CD4-positive, CD25-positive, alpha-beta regulatory T cell (primary cell): ENCODE data around the gene DSCAM. TPM values are rescaled to one million over a fixed set of nuclear protein-coding genes. Genes with fewer than 3 reads are reported as not detected.

ENCODE experiments used
- ATAC-seq, 2 donors: fragments of 150-1000 bp; cut with Tn5 transposase; one replicate each; pipeline ENCODE4 v1.10.0; 2021; ENCODE audit warnings: low read depth in 2 of 2, moderate number of reproducible peaks in 2 of 2, moderate library complexity in 1 of 2
- DNase-seq, 3 donors: peaks; one replicate each; pipeline versions ENCODE4 v3.0.0 to v3.0.0-alpha.2; 2012 to 2022; ENCODE audit warnings: mixed read lengths in 1 of 3
- H3K27ac ChIP-seq: one replicate; pipeline ENCODE4 v1.7.0; 2013; ENCODE audit warnings: mild to moderate bottlenecking, low read length; ENCODE audit not compliant: insufficient read depth, poor library complexity, severe bottlenecking
- H3K27me3 ChIP-seq: one replicate; pipeline ENCODE4 v1.7.0; 2013; ENCODE audit warnings: low read length; ENCODE audit not compliant: control insufficient read depth, insufficient read depth
- H3K36me3 ChIP-seq: one replicate; pipeline ENCODE4 v1.7.0; 2013; ENCODE audit warnings: mild to moderate bottlenecking, low read length, moderate library complexity; ENCODE audit not compliant: control insufficient read depth, insufficient read depth
- H3K4me1 ChIP-seq: 2 replicates; pipeline ENCODE4 v1.7.0; 2013; ENCODE audit warnings: mild to moderate bottlenecking, low read length; ENCODE audit not compliant: insufficient read depth, control insufficient read depth, poor library complexity, severe bottlenecking
- H3K4me3 ChIP-seq: one replicate; pipeline ENCODE4 v1.7.0; 2013; ENCODE audit warnings: low read depth, mild to moderate bottlenecking, low read length, moderate library complexity
- H3K9me3 ChIP-seq, 2 experiments: 1 replicate in 1 of 2; 2 replicates in 1 of 2; pipeline ENCODE4 v1.7.0; 2013; ENCODE audit warnings: low read length in 2 of 2, mild to moderate bottlenecking in 1 of 2, moderate library complexity in 1 of 2; ENCODE audit not compliant: control insufficient read depth in 2 of 2
- H3K27ac Mint-ChIP-seq, 3 donors: one replicate each; pipeline ENCODE4 v1.8.0; 2020 to 2022; ENCODE audit warnings: mild to moderate bottlenecking in 3 of 3, mixed read lengths in 3 of 3, moderate library complexity in 2 of 3
- H3K27me3 Mint-ChIP-seq: one replicate; pipeline ENCODE4 v1.8.0; 2022; ENCODE audit warnings: mild to moderate bottlenecking, mixed read lengths
- H3K36me3 Mint-ChIP-seq: one replicate; pipeline ENCODE4 v1.8.0; 2020; ENCODE audit warnings: mixed read lengths
- H3K4me1 Mint-ChIP-seq, 4 donors: one replicate each; pipeline ENCODE4 v1.8.0; 2020 to 2022; ENCODE audit warnings: mixed read lengths in 4 of 4, mild to moderate bottlenecking in 1 of 4
- H3K4me3 Mint-ChIP-seq, 4 donors: one replicate each; pipeline ENCODE4 v1.8.0; 2020 to 2022; ENCODE audit warnings: mild to moderate bottlenecking in 4 of 4, mixed read lengths in 4 of 4, moderate library complexity in 3 of 4
- H3K9me3 Mint-ChIP-seq, 7 donors: one replicate each; pipeline ENCODE4 v1.8.0; 2020 to 2022; ENCODE audit warnings: mixed read lengths in 7 of 7, mild to moderate bottlenecking in 3 of 7, moderate library complexity in 2 of 7
- polyA plus RNA-seq, 4 donors: library from polyadenylated mRNA; unstranded; fragments of 300-500 nt; fragmentation: Illumina TruSeq; gene quantifications; one replicate each; pipeline ENCODE4 v1.2.3, GENCODE V29; 2021
- total RNA-seq: library from RNA; stranded (reverse); gene quantifications from one replicate; pipeline ENCODE4 v1.2.3, GENCODE V29; 2022

The DSCAM gene
- total and polyA plus RNA-seq, 5 donors from 2014 or later: not detected

DNA sequence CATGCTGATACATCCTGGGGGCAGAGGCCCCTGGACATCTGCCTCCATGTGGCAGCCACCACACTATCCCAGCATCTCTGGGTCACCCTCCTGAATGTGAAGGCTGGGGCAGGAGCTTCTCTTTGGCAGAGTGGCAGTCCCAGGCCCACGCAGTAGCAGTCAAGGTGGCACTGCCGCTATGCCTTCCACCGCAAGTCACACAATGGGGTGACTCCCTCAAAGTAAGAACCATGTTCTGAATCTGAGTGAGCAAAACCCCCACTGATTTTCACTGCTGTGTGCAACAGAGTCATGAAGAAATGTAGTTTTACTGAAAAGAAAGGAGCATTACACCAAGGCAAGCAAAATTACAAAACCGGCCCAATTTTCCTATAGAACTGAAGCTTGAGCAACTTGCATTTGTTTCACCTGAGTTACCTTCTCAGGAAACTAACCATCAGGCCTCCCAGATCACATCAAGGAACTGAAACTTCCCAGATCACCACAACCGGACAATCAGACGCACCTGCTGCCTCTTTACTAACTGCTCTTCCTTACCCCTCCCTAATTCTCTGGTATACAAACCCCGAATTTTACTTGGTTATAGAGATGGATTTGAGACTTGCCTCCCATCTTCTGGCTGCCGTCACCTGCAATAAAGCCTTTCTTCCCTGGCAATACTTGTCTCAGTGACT, 877.1 kb downstream of the DSCAM start:
- H3K36me3 Mint-ChIP-seq: no peaks in the 10 kb centered on the region
- DNase-seq (no peak), ATAC-seq (no peak)
- H3K27ac Mint-ChIP-seq: no peak overlapping the region
- H3K4me3 ChIP-seq: no peak overlapping the region
- no peaks in the 10 kb centered on the region for H3K27me3 ChIP-seq
- no peak overlapping the region for H3K4me3 Mint-ChIP-seq
- no peaks in the 10 kb centered on the region for H3K4me1 ChIP-seq
- peaks cover 0 to 1% of the 10 kb centered on the region in 2 experiments for H3K9me3 ChIP-seq
- no peaks in the 10 kb centered on the region for H3K27me3 Mint-ChIP-seq
- no peaks in the 10 kb centered on the region for H3K36me3 ChIP-seq
- H3K9me3 Mint-ChIP-seq: peaks cover 2 to 18% (median 5%) of the 10 kb centered on the region in 7 donors
- no peak overlapping the region for H3K27ac ChIP-seq
- no peaks in the 10 kb centered on the region for H3K4me1 Mint-ChIP-seq

DNA sequence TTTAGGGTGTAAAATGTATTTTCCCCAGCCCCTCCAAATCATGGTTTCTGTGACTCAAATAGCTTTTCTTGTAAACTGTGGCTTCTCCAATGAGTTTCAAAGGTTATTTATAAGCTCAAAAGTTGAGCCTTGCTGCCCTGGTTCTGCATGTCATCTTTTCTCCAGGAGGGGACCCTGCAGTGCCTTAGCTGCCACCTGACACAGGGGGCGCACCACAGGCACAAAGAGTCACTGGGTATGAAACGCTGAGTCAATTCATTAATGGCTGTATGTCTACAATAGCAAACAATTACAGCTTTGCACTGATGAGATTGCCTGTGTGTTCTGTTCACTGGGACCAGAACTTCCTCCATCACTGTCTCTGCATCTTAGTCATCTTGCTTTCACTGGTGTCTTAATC, 878.9 kb downstream of the DSCAM start:
- no peak for DNase-seq
- Mint-ChIP-seq H3K4me3 (no peak overlapping the region), H3K36me3 (no peaks in the 10 kb centered on the region), H3K9me3 (peaks cover 2 to 23% (median 5%) of the 10 kb centered on the region in 7 donors), H3K27ac (no peak overlapping the region), H3K27me3 (no peaks in the 10 kb centered on the region), H3K4me1 (no peaks in the 10 kb centered on the region)
- no peak overlapping the region for H3K4me3 ChIP-seq
- no peak overlapping the region for H3K27ac ChIP-seq
- H3K4me1 ChIP-seq: no peaks in the 10 kb centered on the region
- no peak for ATAC-seq
- no peaks in the 10 kb centered on the region for H3K36me3 ChIP-seq
- no peaks in the 10 kb centered on the region for H3K27me3 ChIP-seq
- peaks cover 0 to 1% of the 10 kb centered on the region in 2 experiments for H3K9me3 ChIP-seq

DNA sequence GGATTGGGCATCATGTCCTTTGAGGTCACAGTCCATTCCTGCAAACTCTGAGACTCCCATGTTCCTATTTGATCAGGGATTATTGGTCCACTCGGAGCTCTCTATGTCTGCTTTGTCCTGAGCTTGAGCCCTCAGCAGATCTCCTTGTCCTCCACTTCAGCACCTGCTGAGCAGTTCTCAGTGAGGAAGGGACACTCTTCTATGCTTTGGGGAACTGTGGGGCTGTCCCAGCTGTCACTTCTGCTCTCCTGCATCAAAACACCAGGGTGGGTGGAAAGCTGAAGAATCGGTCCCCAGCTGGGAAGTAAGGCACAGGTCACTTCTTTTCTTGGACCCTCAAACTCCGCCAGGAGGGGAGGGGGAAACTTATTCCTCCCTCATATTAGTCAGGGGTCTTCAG, 880.2 kb downstream of the DSCAM start:
- H3K36me3 Mint-ChIP-seq: no peaks in the 10 kb centered on the region
- DNase-seq: no peak
- no peaks in the 10 kb centered on the region for H3K27me3 Mint-ChIP-seq
- H3K27ac Mint-ChIP-seq: no peak overlapping the region
- no peaks in the 10 kb centered on the region for H3K4me1 Mint-ChIP-seq
- no peaks in the 10 kb centered on the region for H3K4me1 ChIP-seq
- no peak overlapping the region for H3K27ac ChIP-seq
- H3K4me3 Mint-ChIP-seq: no peak overlapping the region
- no peaks in the 10 kb centered on the region for H3K27me3 ChIP-seq
- H3K9me3 ChIP-seq: no peaks in the 10 kb centered on the region
- no peak for ATAC-seq
- peaks cover 2 to 27% (median 7%) of the 10 kb centered on the region in 7 donors for H3K9me3 Mint-ChIP-seq
- no peak overlapping the region for H3K4me3 ChIP-seq
- H3K36me3 ChIP-seq: no peaks in the 10 kb centered on the region

DNA sequence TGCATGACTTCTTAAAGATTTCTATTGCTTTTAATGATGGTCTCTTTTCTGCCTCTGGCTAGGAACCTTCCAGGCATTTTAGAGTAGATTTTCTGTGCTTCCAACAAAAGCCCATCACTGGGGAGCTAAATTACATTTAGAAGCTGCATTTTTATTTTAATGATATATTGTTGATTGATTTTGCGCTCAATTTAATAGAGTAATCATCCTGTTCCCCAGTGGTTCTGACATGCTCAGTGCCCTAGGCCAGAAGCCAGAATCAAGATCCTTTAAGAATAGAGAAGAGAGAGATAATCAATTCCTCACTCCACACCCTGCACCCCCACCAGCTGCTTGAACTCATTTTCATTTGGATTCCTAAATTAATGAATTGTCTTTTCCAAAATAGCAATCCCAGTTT, 881.9 kb downstream of the DSCAM start:
- H3K9me3 ChIP-seq: peaks cover 0 to 9% of the 10 kb centered on the region in 2 experiments
- DNase-seq (no peak), ATAC-seq (no peak)
- Mint-ChIP-seq H3K27me3 (no peaks in the 10 kb centered on the region), H3K9me3 (peaks cover 4 to 41% (median 9%) of the 10 kb centered on the region in 7 donors), H3K4me3 (no peak overlapping the region), H3K36me3 (no peaks in the 10 kb centered on the region), H3K27ac (no peak overlapping the region), H3K4me1 (peaks cover 0 to 4% (median 0%) of the 10 kb centered on the region in 4 donors)
- H3K27ac ChIP-seq: no peak overlapping the region
- H3K4me1 ChIP-seq: no peaks in the 10 kb centered on the region
- H3K27me3 ChIP-seq: no peaks in the 10 kb centered on the region
- no peak overlapping the region for H3K4me3 ChIP-seq
- no peaks in the 10 kb centered on the region for H3K36me3 ChIP-seq

- peaks cover 0 to 10% of the 10 kb centered on the region in 2 experiments for H3K9me3 ChIP-seq
- ATAC-seq (no peak), DNase-seq (no peak)
- H3K27ac ChIP-seq: no peak overlapping the region
- H3K27ac Mint-ChIP-seq: no peak overlapping the region
- no peaks in the 10 kb centered on the region for H3K4me1 ChIP-seq
- H3K4me3 Mint-ChIP-seq: no peak overlapping the region
- no peaks in the 10 kb centered on the region for H3K36me3 Mint-ChIP-seq
- peaks cover 0 to 4% (median 0%) of the 10 kb centered on the region in 4 donors for H3K4me1 Mint-ChIP-seq
- no peaks in the 10 kb centered on the region for H3K27me3 Mint-ChIP-seq
- no peaks in the 10 kb centered on the region for H3K36me3 ChIP-seq
- H3K4me3 ChIP-seq: no peak overlapping the region
- H3K9me3 Mint-ChIP-seq: peaks cover 2 to 29% (median 11%) of the 10 kb centered on the region in 7 donors
- H3K27me3 ChIP-seq: no peaks in the 10 kb centered on the region
Measured at GRCh38 chr21:39961251-39961650, 885.7 kb downstream of the DSCAM start.
